HepG2 (cell line): ENCODE data around the gene TPTE. TPM values are rescaled to one million over a fixed set of nuclear protein-coding genes. Genes with fewer than 3 reads are reported as not detected.
"Not testable (repeated sequence)": the region's sequence is repeated elsewhere in the genome, so short reads cannot be mapped to it uniquely, and the experiment has no call there.

Source experiments
- ATAC-seq: fragments of 200-7000 bp; cut with Tn5 transposase; 3 replicates; pipeline ENCODE4 v1.9.1; 2020; ENCODE audit warnings: mild to moderate bottlenecking, moderate library complexity
- BruUV-seq: library from RNA; stranded (reverse); fragments of 400-500 nt; replicated peaks from 2 replicates; lab custom pipeline; 2021; lab: Mats Ljungman, UMichigan
- CTCF ChIA-PET: fragments of 300-600 bp; formaldehyde crosslinking; extraction: SDS; loops from one replicate; lab custom pipeline; 2021; ENCODE audit warnings: low total read pairs, inconsistent platforms, low intra/inter-chr PET ratio; lab: Yijun Ruan, JAX
- POLR2A ChIA-PET: fragments of 350-600 bp; sonication (Branson Sonifier 250); formaldehyde crosslinking; loops from one replicate; lab custom pipeline; 2020; ENCODE audit warnings: antibody characterized with exemption, inconsistent platforms; lab: Yijun Ruan, JAX
- DNase-seq: peaks from one replicate; pipeline ENCODE4 v3.0.0-alpha.2; 2015; ENCODE audit warnings: low spot score
- FAIRE-seq: peaks from 3 replicates; lab custom pipeline; 2011; peaks lifted over from hg19 to GRCh38; lab: Jason Lieb, UNC
- H2AFZ ChIP-seq: one replicate; pipeline ENCODE4 v1.6.1; 2011; ENCODE audit warnings: low read length, inconsistent platforms
- H3K27ac ChIP-seq: fragments of 300-600 bp; 3 replicates; pipeline ENCODE4 v1.8.0; 2011; ENCODE audit warnings: mixed run types, mild to moderate bottlenecking, mixed read lengths, low read length, inconsistent platforms; ENCODE audit not compliant: insufficient read depth; ENCODE audit errors: extremely low read length
- H3K27me3 ChIP-seq, 2 experiments: fragments of 200-600 bp in 1 of 2; 2 replicates in 1 of 2; 3 replicates in 1 of 2; pipeline versions ENCODE4 v1.6.0 to v1.8.0; 2011; ENCODE audit warnings: low read length in 2 of 2, mild to moderate bottlenecking in 2 of 2, moderate library complexity in 2 of 2, inconsistent platforms in 1 of 2; ENCODE audit not compliant: insufficient read depth in 2 of 2, control insufficient read depth in 1 of 2
- H3K36me3 ChIP-seq, 2 experiments: fragments of 200-600 bp in 1 of 2; replicated peaks in 1 of 2; 2 replicates in 1 of 2; 3 replicates in 1 of 2; pipeline versions ENCODE4 v1.5.1 to v1.8.0; 2011; ENCODE audit warnings: low read length in 2 of 2, inconsistent platforms in 1 of 2; ENCODE audit not compliant: insufficient read depth in 2 of 2, control insufficient read depth in 1 of 2
- H3K4me1 ChIP-seq: 2 replicates; pipeline ENCODE4 v1.5.1; 2012; ENCODE audit warnings: low read length, inconsistent platforms; ENCODE audit not compliant: insufficient read depth
- H3K4me2 ChIP-seq: 2 replicates; pipeline ENCODE4 v1.6.0; 2011; ENCODE audit warnings: low read depth, low read length, inconsistent platforms
- H3K4me3 ChIP-seq, 3 experiments: fragments of 200-600 bp in 1 of 3; sonication (generic), shearing (Covaris generic) in 1 of 3; replicated peaks in 1 of 3; 2 replicates each; pipeline ENCODE4 v1.5.1; 2011 to 2016; ENCODE audit warnings: low read length in 3 of 3, inconsistent platforms in 2 of 3, low read depth in 2 of 3, mild to moderate bottlenecking in 2 of 3, control low read depth in 1 of 3, mixed read lengths in 1 of 3; ENCODE audit not compliant: insufficient read depth in 1 of 3
- H3K79me2 ChIP-seq: one replicate; pipeline ENCODE4 v1.6.1; 2011; ENCODE audit warnings: low read length, inconsistent platforms; ENCODE audit not compliant: insufficient read depth
- H3K9ac ChIP-seq: 2 replicates; pipeline ENCODE4 v1.6.0; 2011; ENCODE audit warnings: mild to moderate bottlenecking, low read depth, low read length, inconsistent platforms; ENCODE audit not compliant: insufficient read depth
- H3K9me3 ChIP-seq: 2 replicates; pipeline ENCODE4 v1.5.1; 2012; ENCODE audit warnings: mild to moderate bottlenecking, low read length
- H4K20me1 ChIP-seq: 2 replicates; pipeline ENCODE4 v1.6.0; 2011; ENCODE audit warnings: inconsistent platforms, mild to moderate bottlenecking, low read length, moderate library complexity; ENCODE audit not compliant: insufficient read depth
- WGBS: methylation state at CpG from one replicate; pipeline ENCODE4 v1.1.6; 2017; ENCODE audit warnings: low lambda C conversion rate; 5-methylcytosine and 5-hydroxymethylcytosine counted together
- in situ Hi-C: cut with HindIII; loops from 2 replicates; pipeline ENCODE4 v1.10.0; 2017; ENCODE audit warnings: low pct_unique_long_range_greater_than_20kb; ENCODE audit not compliant: extremely low pct_ligation_motif_present
- intact Hi-C: fragments of 100-400 bp; cut with micrococcal nuclease; formaldehyde crosslinking; loops from one replicate; pipeline ENCODE4 v1.10.0; 2022; ENCODE audit not compliant: unreplicated experiment
- polyA plus RNA-seq, 8 experiments: library from polyadenylated mRNA; depleted of rRNA in 3 of 8; stranded (reverse) in 7 of 8; unstranded in 1 of 8; fragments of >200 nt; fragmentation: Illumina TruSeq in 4 of 8; extraction: Trizol in 4 of 8; gene quantifications; 2 replicates each; pipeline versions ENCODE4 v1.2.1 to v1.2.3, GENCODE V29; 2011 to 2016; ENCODE audit warnings: low read depth in 4 of 8, missing spikeins in 1 of 8, mixed read lengths in 1 of 8; ENCODE audit not compliant: insufficient read depth in 1 of 8
- small RNA-seq, 3 experiments: library from RNA; depleted of rRNA; stranded (forward); fragments of <200 nt; gene quantifications; one replicate each; pipeline ENCODE3, GENCODE V24; 2012; ENCODE audit warnings: low read depth in 2 of 3, low replicate concordance in 1 of 3; ENCODE audit not compliant: insufficient read length in 3 of 3, insufficient read depth in 2 of 3
- total RNA-seq, 5 experiments: library from RNA; depleted of rRNA; stranded (reverse); fragments of >200 nt; fragmentation: Illumina TruSeq; extraction: Trizol; gene quantifications; 2 replicates each; pipeline ENCODE4 v1.2.3, GENCODE V29; 2016; ENCODE audit warnings: low read depth in 1 of 5

TPTE gene
- total and polyA plus RNA-seq, 2 of the 13 experiments (the other 11 are each of a cell fraction or from before 2014, with no cell fraction given) = not detected

- H4K20me1 ChIP-seq, H3K27ac ChIP-seq, H3K79me2 ChIP-seq, H3K4me2 ChIP-seq, DNase-seq, H3K4me1 ChIP-seq, BruUV-seq, FAIRE-seq, intact Hi-C loops, in situ Hi-C loops, H3K36me3 ChIP-seq, H3K27me3 ChIP-seq, POLR2A ChIA-PET, ATAC-seq, CTCF ChIA-PET, H3K4me3 ChIP-seq, H2AFZ ChIP-seq, H3K9ac ChIP-seq: not testable (repeated sequence)
- H3K9me3 ChIP-seq = peaks cover 93% of the 10 kb centered on the region
- WGBS = 3% methylated on average over 4 of the region's 5 CpGs
Measured at GRCh38 chr21:10645667-10646066, 124.3 kb downstream of the TPTE start.

- intact Hi-C loops, H3K4me1 ChIP-seq, H3K36me3 ChIP-seq, CTCF ChIA-PET, DNase-seq, in situ Hi-C loops, ATAC-seq, H3K79me2 ChIP-seq, H2AFZ ChIP-seq, BruUV-seq, H3K27ac ChIP-seq, H4K20me1 ChIP-seq, H3K4me2 ChIP-seq, H3K9ac ChIP-seq, H3K27me3 ChIP-seq, FAIRE-seq, POLR2A ChIA-PET, H3K4me3 ChIP-seq: not testable (repeated sequence)
- WGBS = 6% methylated on average over 4 of the region's 4 CpGs
- H3K9me3 ChIP-seq = peaks cover 55% of the 10 kb centered on the region
Measured at GRCh38 chr21:10649350-10650149, 128.2 kb downstream of the TPTE start.

- CTCF ChIA-PET, H3K36me3 ChIP-seq, H4K20me1 ChIP-seq, ATAC-seq, H3K79me2 ChIP-seq, BruUV-seq, FAIRE-seq, H3K4me2 ChIP-seq, H3K9ac ChIP-seq, DNase-seq, H3K4me1 ChIP-seq, intact Hi-C loops, H3K4me3 ChIP-seq, H3K27me3 ChIP-seq, POLR2A ChIA-PET, in situ Hi-C loops, H3K27ac ChIP-seq, H2AFZ ChIP-seq: not testable (repeated sequence)
- WGBS = 2% methylated on average over 2 of the region's 2 CpGs
- H3K9me3 ChIP-seq = peaks cover 48% of the 10 kb centered on the region
Measured at GRCh38 chr21:10650297-10650696, 128.9 kb downstream of the TPTE start.

Small RNA genes within 50 kb of the gene (small RNA-seq; reads per million reads assigned to genes)
- gene CYCSP41 = 0.10 to 1.3 (median 0.97) reads per million in 3 experiments
